HEK293T (cell line): ENCODE measurements around the gene MAG.

Experiments
- CTCF ChIA-PET: fragments of 350-600 bp; formaldehyde crosslinking; extraction: SDS; loops from one replicate; lab custom pipeline; 2021; ENCODE audit warnings: antibody characterized with exemption, inconsistent platforms; lab: Yijun Ruan, JAX
- POLR2A ChIA-PET: fragments of 350-600 bp; formaldehyde crosslinking; extraction: SDS; loops from one replicate; lab custom pipeline; 2020; ENCODE audit warnings: antibody characterized with exemption, inconsistent platforms; lab: Yijun Ruan, JAX
- DNase-seq: peaks from one replicate; pipeline ENCODE4 v3.0.0; 2012; ENCODE audit warnings: mixed read lengths; ENCODE audit errors: extremely low spot score
- ARNT ChIP-seq: fragments of 450-650 bp; IDR thresholded peaks from 2 replicates; pipeline ENCODE4 v1.6.1; 2017; ENCODE audit warnings: mild to moderate bottlenecking
- BHLHE40 ChIP-seq: fragments of 450-650 bp; IDR thresholded peaks from 2 replicates; pipeline ENCODE4 v1.6.1; 2016; ENCODE audit warnings: mild to moderate bottlenecking, moderate library complexity, borderline replicate concordance
- CTBP1 ChIP-seq: fragments of 450-650 bp; IDR thresholded peaks from 2 replicates; pipeline ENCODE4 v1.6.1; 2016; ENCODE audit warnings: borderline replicate concordance
- ELF4 ChIP-seq: fragments of 450-650 bp; IDR thresholded peaks from 2 replicates; pipeline ENCODE4 v1.6.1; 2017; ENCODE audit warnings: antibody characterized with exemption
- FOXA1 ChIP-seq: fragments of 450-650 bp; IDR thresholded peaks from 2 replicates; pipeline ENCODE4 v1.6.1; 2016; ENCODE audit warnings: mild to moderate bottlenecking
- FOXK2 ChIP-seq: fragments of 450-650 bp; IDR thresholded peaks from 2 replicates; pipeline ENCODE4 v1.6.1; 2016; ENCODE audit warnings: mild to moderate bottlenecking
- FOXM1 ChIP-seq: fragments of 450-650 bp; IDR thresholded peaks from 2 replicates; pipeline ENCODE4 v1.6.1; 2017; ENCODE audit warnings: mild to moderate bottlenecking, borderline replicate concordance
- HDGF ChIP-seq: fragments of 450-650 bp; IDR thresholded peaks from 2 replicates; pipeline ENCODE4 v1.6.1; 2017; ENCODE audit warnings: antibody characterized with exemption, borderline replicate concordance
- L3MBTL2 ChIP-seq: fragments of 450-650 bp; conservative IDR thresholded peaks from 2 replicates; pipeline ENCODE4 v1.6.1; 2016; ENCODE audit warnings: mild to moderate bottlenecking
- LEF1 ChIP-seq: fragments of 450-650 bp; IDR thresholded peaks from 2 replicates; pipeline ENCODE4 v1.6.1; 2017; ENCODE audit warnings: mild to moderate bottlenecking, borderline replicate concordance
- NFRKB ChIP-seq: fragments of 450-650 bp; IDR thresholded peaks from 2 replicates; pipeline ENCODE4 v1.6.1; 2016; ENCODE audit warnings: mild to moderate bottlenecking, moderate library complexity
- PKNOX1 ChIP-seq: fragments of 450-650 bp; IDR thresholded peaks from 2 replicates; pipeline ENCODE4 v1.6.1; 2016
- SP1 ChIP-seq: fragments of 450-650 bp; IDR thresholded peaks from 2 replicates; pipeline ENCODE4 v1.6.1; 2017
- SUZ12 ChIP-seq: fragments of 450-650 bp; IDR thresholded peaks from 2 replicates; pipeline ENCODE4 v1.6.1; 2016; ENCODE audit warnings: mild to moderate bottlenecking
- TARDBP ChIP-seq: fragments of 450-650 bp; IDR thresholded peaks from 2 replicates; pipeline ENCODE4 v1.6.1; 2016
- ZNF384 ChIP-seq: fragments of 450-650 bp; IDR thresholded peaks from 2 replicates; pipeline ENCODE4 v1.6.1; 2016

The MAG gene

DNA sequence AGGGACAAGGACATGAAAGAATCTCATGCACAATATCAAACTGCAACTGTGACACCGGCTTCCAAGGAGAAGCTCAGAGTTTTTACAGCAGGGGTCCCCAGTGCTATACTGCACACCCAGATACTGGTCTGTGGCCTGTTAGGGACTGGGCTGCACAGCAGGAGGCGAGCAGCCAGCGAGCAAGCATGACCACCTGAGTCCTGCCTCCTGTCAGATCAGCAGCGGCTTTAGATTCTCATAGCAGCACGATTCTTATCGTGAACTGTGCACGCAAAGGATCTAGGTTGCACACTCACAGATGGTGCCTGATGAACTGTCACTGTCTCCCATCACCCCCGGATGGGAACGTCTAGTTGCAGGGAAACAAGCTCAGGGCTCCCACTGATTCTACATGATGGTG lies 23.9 kb downstream of the MAG start:
- DNase-seq = no peak
- ChIA-PET POLR2A (no interaction called here), CTCF (no interaction called here)
- TF ChIP-seq ARNT = no peak
- TF ChIP-seq FOXK2 = no peak
- TF ChIP-seq CTBP1 = no peak
- TF ChIP-seq ZNF384 = no peak
- no peak for TF ChIP-seq TARDBP
- TF ChIP-seq SP1 = no peak
- no peak for TF ChIP-seq FOXA1
- no peak for TF ChIP-seq FOXM1
- no peak for TF ChIP-seq HDGF
- no peak for TF ChIP-seq BHLHE40
- no peak for TF ChIP-seq PKNOX1
- no peak for TF ChIP-seq SUZ12
- TF ChIP-seq NFRKB = no peak
- TF ChIP-seq LEF1 = no peak
- no peak for TF ChIP-seq L3MBTL2
- no peak for TF ChIP-seq ELF4

- CTCF ChIA-PET = no interaction called here
- TF ChIP-seq LEF1 (no peak), ZNF384 (no peak), ELF4 (no peak), CTBP1 (no peak), NFRKB (no peak), L3MBTL2 (no peak), TARDBP (no peak), FOXM1 (no peak), SUZ12 (no peak), PKNOX1 (no peak), FOXK2 (no peak), SP1 (no peak)
- POLR2A ChIA-PET = no interaction called here
- DNase-seq = no peak
These were observed 24.6 kb downstream of the MAG start for GRCh38 chr19:35316560-35316959.

DNA sequence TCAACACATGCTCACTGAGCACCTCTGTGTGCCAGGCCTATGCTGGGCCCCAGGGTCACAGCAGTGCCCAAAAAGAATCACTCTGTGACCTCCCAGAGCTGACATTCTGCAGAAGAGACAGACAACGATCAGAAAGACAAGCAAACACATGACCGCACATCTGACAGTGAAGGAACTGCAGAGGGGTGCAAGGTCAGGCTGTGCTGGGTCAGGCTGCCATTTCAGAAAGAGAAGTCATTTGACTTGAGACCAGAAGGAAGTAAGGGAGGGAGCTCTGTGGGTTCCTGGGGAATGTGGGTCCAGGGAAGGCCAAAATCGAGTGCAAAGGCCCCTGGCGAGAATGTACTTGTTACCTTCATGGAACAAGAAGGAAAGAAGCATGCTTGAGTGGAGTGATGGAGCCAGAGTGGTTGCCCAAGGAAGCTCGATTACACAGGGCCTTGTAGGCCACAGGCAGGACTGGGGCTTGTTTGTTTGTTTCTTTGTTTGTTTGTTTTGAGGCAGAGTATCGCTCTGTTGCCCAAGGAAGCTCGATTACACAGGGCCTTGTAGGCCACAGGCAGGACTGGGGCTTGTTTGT lies 25.6 kb downstream of the MAG start:
- TF ChIP-seq FOXK2 (no peak), FOXM1 (no peak), ARNT (no peak), CTBP1 (no peak), ELF4 (no peak), ZNF384 (no peak), NFRKB (no peak), SP1 (no peak)
- DNase-seq = no peak
- CTCF ChIA-PET = no interaction called here
- POLR2A ChIA-PET = no interaction called here

DNA sequence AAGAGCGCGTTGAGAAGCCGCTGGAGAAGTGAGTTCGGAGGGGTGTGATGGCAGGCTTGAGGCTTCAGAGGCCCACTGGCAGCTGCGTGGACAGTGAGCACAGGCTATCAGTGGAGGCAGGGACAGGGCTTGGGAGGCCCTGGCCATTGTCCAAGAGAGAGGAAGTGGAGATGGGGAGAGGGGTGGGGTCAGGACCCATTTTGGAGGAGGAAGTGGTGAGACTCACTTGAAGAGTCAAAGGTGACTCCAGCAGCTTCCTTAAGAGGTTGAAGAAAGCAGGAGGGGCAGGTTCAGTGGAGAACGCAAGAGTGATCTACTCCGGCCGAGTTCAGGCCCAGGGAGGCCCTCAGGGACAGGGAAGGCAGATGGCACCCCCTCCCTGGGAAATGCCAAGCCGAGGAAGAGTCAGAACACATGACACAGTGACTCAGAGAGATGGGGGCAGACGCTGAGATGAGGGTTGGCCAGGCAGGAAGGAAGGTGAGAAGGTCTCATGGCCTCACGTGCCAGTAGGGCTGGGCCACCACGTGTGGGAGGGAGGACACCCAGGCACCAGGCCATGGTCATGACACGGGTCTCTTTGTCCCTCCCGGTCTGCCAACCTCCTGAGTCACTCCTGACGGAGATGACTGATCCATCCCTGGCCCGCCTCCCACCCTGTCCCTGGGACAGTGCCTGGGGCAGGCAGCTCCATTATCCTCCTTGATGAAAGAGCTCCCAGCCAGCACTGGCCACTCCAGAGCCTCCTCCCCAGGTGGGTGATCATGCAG lies 26.9 kb downstream of the MAG start:
- POLR2A ChIA-PET = no interaction called here
- CTCF ChIA-PET = no interaction called here
- DNase-seq = no peak
- TF ChIP-seq ARNT = no peak
- no peak for TF ChIP-seq CTBP1
- no peak for TF ChIP-seq FOXM1
- TF ChIP-seq SP1 = no peak
- TF ChIP-seq SUZ12 = no peak

- ChIA-PET POLR2A (no interaction called here), CTCF (no interaction called here)
- no peak for DNase-seq
- TF ChIP-seq SUZ12 (no peak), FOXK2 (no peak), ELF4 (no peak), FOXM1 (no peak)
These were observed 28.2 kb downstream of the MAG start for GRCh38 chr19:35320065-35320713.

DNA sequence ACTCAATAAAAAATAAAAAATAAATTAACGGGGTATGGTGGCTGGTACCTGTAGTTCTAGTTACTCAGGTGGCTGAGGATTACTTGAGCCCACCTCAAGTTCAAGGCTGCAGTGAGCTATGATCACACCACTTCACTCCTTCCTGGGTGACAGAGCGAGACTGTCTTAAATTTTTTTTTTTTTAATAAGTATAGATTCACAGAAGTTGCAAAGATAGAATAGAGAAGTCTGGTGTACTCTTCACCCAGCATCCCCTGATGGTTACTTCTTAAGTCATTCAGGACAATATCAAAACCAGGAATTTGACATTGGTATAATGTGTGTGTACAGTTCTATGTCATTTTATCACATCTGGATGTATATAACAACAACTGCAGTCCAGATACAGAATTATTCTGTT lies 29.3 kb downstream of the MAG start:
- no peak for DNase-seq
- POLR2A ChIA-PET = no interaction called here
- CTCF ChIA-PET = no interaction called here
- TF ChIP-seq TARDBP (no peak), FOXK2 (no peak), CTBP1 (no peak), BHLHE40 (no peak), ARNT (no peak), LEF1 (no peak), HDGF (no peak), ELF4 (no peak), ZNF384 (no peak), PKNOX1 (no peak), SP1 (no peak), FOXA1 (no peak), FOXM1 (no peak)

GRCh38 chr19:35322014-35322413 lies 30.1 kb downstream of the MAG start:
- no peak for DNase-seq
- POLR2A ChIA-PET = no interaction called here
- CTCF ChIA-PET = no interaction called here
- TF ChIP-seq SUZ12 (no peak), ELF4 (no peak), BHLHE40 (no peak), ARNT (no peak), TARDBP (no peak), SP1 (no peak), ZNF384 (no peak), FOXA1 (no peak), L3MBTL2 (no peak), FOXK2 (no peak), NFRKB (no peak), CTBP1 (no peak), HDGF (no peak), LEF1 (no peak), PKNOX1 (no peak), FOXM1 (no peak)
